ENCODE data around the gene IQCF5. TPM values are rescaled to one million over a fixed set of nuclear protein-coding genes. Genes with fewer than 3 reads are reported as not detected.

IQCF5 gene
- total and polyA plus RNA-seq, 4 donors, result not detected

GRCh38 chr3:51876186-51876585, 785 bp upstream of the IQCF5 start:
- DNase-seq (ENCODE audit: low spot score), result no peak
- 49% methylated on average over 6 of the region's 6 CpGs for WGBS
- Histone ChIP-seq H3K9ac (ENCODE audit: low read depth in 1 of 2, low read length in 2 of 2) (no peak overlapping the region), H3K36me3 (ENCODE audit: control insufficient read depth in 4 of 4, insufficient read depth in 3 of 4, low read depth in 1 of 4, low read length in 3 of 4) (no peaks in the 10 kb centered on the region), H3K4me1 (ENCODE audit: control insufficient read depth in 4 of 4, insufficient read depth in 4 of 4, low read length in 3 of 4) (no peaks in the 10 kb centered on the region), H3K27me3 (ENCODE audit: control insufficient read depth in 4 of 4, insufficient read depth in 4 of 4, low read length in 3 of 4) (no peaks in the 10 kb centered on the region), H3K9me3 (ENCODE audit: control insufficient read depth in 4 of 4, low read length in 3 of 4) (no peaks in the 10 kb centered on the region), H3K4me3 (ENCODE audit: low read depth in 1 of 3, low read length in 3 of 3) (no peak overlapping the region), H3K27ac (ENCODE audit: low read depth in 1 of 2, low read length in 2 of 2) (no peak overlapping the region)
- TF ChIP-seq RXRA (IDR thresholded peaks at IDR 0.05) (no peak), FOXA2 (IDR thresholded peaks at IDR 0.05) (no peak), RAD21 (IDR thresholded peaks at IDR 0.05) (no peak), TAF1 (conservative IDR thresholded peaks at IDR 0.05) (no peak), EGR1 (IDR thresholded peaks at IDR 0.05; ENCODE audit: low read depth in 2 of 2) (no peak), MAX (IDR thresholded peaks at IDR 0.05) (no peak), SP1 (IDR thresholded peaks at IDR 0.05) (no peak), ZBTB33 (IDR thresholded peaks at IDR 0.05) (no peak)
- TF ChIP-seq, protein P1, sequence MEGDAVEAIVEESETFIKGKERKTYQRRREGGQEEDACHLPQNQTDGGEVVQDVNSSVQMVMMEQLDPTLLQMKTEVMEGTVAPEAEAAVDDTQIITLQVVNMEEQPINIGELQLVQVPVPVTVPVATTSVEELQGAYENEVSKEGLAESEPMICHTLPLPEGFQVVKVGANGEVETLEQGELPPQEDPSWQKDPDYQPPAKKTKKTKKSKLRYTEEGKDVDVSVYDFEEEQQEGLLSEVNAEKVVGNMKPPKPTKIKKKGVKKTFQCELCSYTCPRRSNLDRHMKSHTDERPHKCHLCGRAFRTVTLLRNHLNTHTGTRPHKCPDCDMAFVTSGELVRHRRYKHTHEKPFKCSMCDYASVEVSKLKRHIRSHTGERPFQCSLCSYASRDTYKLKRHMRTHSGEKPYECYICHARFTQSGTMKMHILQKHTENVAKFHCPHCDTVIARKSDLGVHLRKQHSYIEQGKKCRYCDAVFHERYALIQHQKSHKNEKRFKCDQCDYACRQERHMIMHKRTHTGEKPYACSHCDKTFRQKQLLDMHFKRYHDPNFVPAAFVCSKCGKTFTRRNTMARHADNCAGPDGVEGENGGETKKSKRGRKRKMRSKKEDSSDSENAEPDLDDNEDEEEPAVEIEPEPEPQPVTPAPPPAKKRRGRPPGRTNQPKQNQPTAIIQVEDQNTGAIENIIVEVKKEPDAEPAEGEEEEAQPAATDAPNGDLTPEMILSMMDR (IDR thresholded peaks at IDR 0.05; ENCODE audit: low read depth, low read length, missing input control), result no peak

DNA sequence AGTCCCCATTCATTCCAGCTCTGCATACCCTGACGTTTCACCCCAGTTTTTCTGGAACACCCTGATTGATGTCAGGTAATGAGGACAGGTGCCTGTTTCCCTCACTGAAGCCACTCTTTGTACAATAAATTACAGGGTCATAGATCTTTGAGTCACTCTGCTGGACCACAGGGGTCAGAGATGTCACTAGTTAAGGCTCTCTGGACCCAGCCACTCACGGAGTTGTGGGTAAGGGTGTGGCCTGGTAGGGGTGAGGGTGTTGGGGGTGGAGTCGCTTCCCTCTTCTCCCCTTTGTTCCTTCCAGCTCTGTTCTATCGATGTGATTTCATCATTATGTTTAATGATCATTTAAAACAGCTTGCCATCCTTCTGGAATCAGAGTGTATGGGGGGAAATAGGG, 512 bp downstream of the IQCF5 start:
- no peak overlapping the region for H3K27ac ChIP-seq (ENCODE audit: low read depth in 1 of 2, low read length in 2 of 2)
- H3K4me1 ChIP-seq (ENCODE audit: control insufficient read depth in 4 of 4, insufficient read depth in 4 of 4, low read length in 3 of 4), result no peaks in the 10 kb centered on the region
- H3K4me3 ChIP-seq (ENCODE audit: low read depth in 1 of 3, low read length in 3 of 3), result no peak overlapping the region
- WGBS, result 47% methylated on average over 4 of the region's 4 CpGs
- H3K9me3 ChIP-seq (ENCODE audit: control insufficient read depth in 4 of 4, low read length in 3 of 4), result no peaks in the 10 kb centered on the region
- DNase-seq (ENCODE audit: low spot score), result no peak
- no peak overlapping the region for H3K9ac ChIP-seq (ENCODE audit: low read depth in 1 of 2, low read length in 2 of 2)
- H3K27me3 ChIP-seq (ENCODE audit: control insufficient read depth in 4 of 4, insufficient read depth in 4 of 4, low read length in 3 of 4), result no peaks in the 10 kb centered on the region
- TF ChIP-seq YY1 (IDR thresholded peaks at IDR 0.05) (no peak), ZBTB33 (IDR thresholded peaks at IDR 0.05) (no peak), RAD21 (IDR thresholded peaks at IDR 0.05) (no peak), MAX (IDR thresholded peaks at IDR 0.05) (no peak), SP1 (IDR thresholded peaks at IDR 0.05) (no peak), NR2F2 (IDR thresholded peaks at IDR 0.05) (no peak), GABPA (IDR thresholded peaks at IDR 0.05 in 1 of 2, conservative IDR thresholded peaks at IDR 0.05 in 1 of 2) (no peak), FOXA2 (IDR thresholded peaks at IDR 0.05) (no peak), RXRA (IDR thresholded peaks at IDR 0.05) (no peak), FOXA1 (IDR thresholded peaks at IDR 0.05) (no peak), JUND (IDR thresholded peaks at IDR 0.05) (no peak), HNF4G (IDR thresholded peaks at IDR 0.05) (no peak), EGR1 (IDR thresholded peaks at IDR 0.05; ENCODE audit: low read depth in 2 of 2) (no peak), HNF4A (conservative IDR thresholded peaks at IDR 0.05) (no peak), ATF3 (IDR thresholded peaks at IDR 0.05) (no peak), TAF1 (conservative IDR thresholded peaks at IDR 0.05) (no peak)
- TF ChIP-seq, protein P1 (IDR thresholded peaks at IDR 0.05; ENCODE audit: low read depth, low read length, missing input control), result no peak
- TF ChIP-seq, protein P2, sequence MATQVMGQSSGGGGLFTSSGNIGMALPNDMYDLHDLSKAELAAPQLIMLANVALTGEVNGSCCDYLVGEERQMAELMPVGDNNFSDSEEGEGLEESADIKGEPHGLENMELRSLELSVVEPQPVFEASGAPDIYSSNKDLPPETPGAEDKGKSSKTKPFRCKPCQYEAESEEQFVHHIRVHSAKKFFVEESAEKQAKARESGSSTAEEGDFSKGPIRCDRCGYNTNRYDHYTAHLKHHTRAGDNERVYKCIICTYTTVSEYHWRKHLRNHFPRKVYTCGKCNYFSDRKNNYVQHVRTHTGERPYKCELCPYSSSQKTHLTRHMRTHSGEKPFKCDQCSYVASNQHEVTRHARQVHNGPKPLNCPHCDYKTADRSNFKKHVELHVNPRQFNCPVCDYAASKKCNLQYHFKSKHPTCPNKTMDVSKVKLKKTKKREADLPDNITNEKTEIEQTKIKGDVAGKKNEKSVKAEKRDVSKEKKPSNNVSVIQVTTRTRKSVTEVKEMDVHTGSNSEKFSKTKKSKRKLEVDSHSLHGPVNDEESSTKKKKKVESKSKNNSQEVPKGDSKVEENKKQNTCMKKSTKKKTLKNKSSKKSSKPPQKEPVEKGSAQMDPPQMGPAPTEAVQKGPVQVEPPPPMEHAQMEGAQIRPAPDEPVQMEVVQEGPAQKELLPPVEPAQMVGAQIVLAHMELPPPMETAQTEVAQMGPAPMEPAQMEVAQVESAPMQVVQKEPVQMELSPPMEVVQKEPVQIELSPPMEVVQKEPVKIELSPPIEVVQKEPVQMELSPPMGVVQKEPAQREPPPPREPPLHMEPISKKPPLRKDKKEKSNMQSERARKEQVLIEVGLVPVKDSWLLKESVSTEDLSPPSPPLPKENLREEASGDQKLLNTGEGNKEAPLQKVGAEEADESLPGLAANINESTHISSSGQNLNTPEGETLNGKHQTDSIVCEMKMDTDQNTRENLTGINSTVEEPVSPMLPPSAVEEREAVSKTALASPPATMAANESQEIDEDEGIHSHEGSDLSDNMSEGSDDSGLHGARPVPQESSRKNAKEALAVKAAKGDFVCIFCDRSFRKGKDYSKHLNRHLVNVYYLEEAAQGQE (IDR thresholded peaks at IDR 0.05), result no peak
- H3K36me3 ChIP-seq (ENCODE audit: control insufficient read depth in 4 of 4, insufficient read depth in 3 of 4, low read depth in 1 of 4, low read length in 3 of 4), result no peaks in the 10 kb centered on the region
